Right lobe of liver (tissue), 4 donors: ENCODE measurements around the gene TSSK2.

ENCODE experiments used
- CTCF ChIP-seq, 4 donors: fragments of 200-600 bp in 3 of 4; fragments of 450-650 bp in 1 of 4; IDR thresholded peaks; one replicate each; pipeline versions ENCODE4 v1.5.1 to v1.8.0; 2016 to 2022; ENCODE audit warnings: antibody characterized with exemption in 4 of 4, mild to moderate bottlenecking in 2 of 4
- POLR2A ChIP-seq: fragments of 450-650 bp; IDR thresholded peaks from one replicate; pipeline ENCODE4 v1.6.1; 2017; ENCODE audit warnings: antibody characterized with exemption, mild to moderate bottlenecking
- donor health status: DM: no; HTN: no; CAD: no.
- donor health status: DM: no; HTN: no; CAD: no.
- donor health status: DM: no; HTN: yes; CAD: no.

GRCh38 chr22:19082101-19082500, 49.0 kb upstream of the TSSK2 start:
- TF ChIP-seq POLR2A, result no peak
- TF ChIP-seq CTCF (IDR thresholded peaks at IDR 0.05), result no peak
